Erythroblast (primary cell): Measurements from ENCODE around the gene SLC26A9.

Source experiments
- GATA1 ChIP-seq: IDR thresholded peaks from 2 replicates; pipeline ENCODE4 v1.6.1; 2011; ENCODE audit warnings: low read depth, mild to moderate bottlenecking, control low read depth, low read length, moderate library complexity
- POLR2A ChIP-seq: IDR thresholded peaks from 2 replicates; pipeline ENCODE4 v1.6.1; 2011; ENCODE audit warnings: mild to moderate bottlenecking, low read length

GRCh38 chr1:205972491-205973168, 29.4 kb upstream of the SLC26A9 start:
- TF ChIP-seq POLR2A (no peak), GATA1 (no peak)
